Liver (tissue), 9 donors: ENCODE measurements around the gene CCND3. TPM values are rescaled to one million over a fixed set of nuclear protein-coding genes. Genes with fewer than 3 reads are reported as not detected.

Experiments
- DNase-seq: peaks from one replicate; pipeline ENCODE4 v3.0.0-alpha.2; 2017; ENCODE audit warnings: low spot score
- H3K27ac ChIP-seq, 2 donors: one replicate each; pipeline ENCODE4 v1.7.0; 2013; ENCODE audit warnings: inconsistent platforms in 2 of 2, low read length in 2 of 2, control low read depth in 1 of 2, low read depth in 1 of 2, mild to moderate bottlenecking in 1 of 2
- H3K27me3 ChIP-seq, 4 donors: one replicate each; pipeline versions ENCODE4 v1.6.1 to v1.7.0; 2013; ENCODE audit warnings: low read length in 3 of 4, inconsistent platforms in 1 of 4, mild to moderate bottlenecking in 1 of 4, moderate library complexity in 1 of 4; ENCODE audit not compliant: control insufficient read depth in 4 of 4, insufficient read depth in 4 of 4
- H3K36me3 ChIP-seq, 4 donors: one replicate each; pipeline versions ENCODE4 v1.6.1 to v1.7.0; 2013; ENCODE audit warnings: low read length in 3 of 4, mild to moderate bottlenecking in 3 of 4, low read depth in 1 of 4, moderate library complexity in 1 of 4; ENCODE audit not compliant: control insufficient read depth in 4 of 4, insufficient read depth in 3 of 4
- H3K4me1 ChIP-seq, 4 donors: one replicate each; pipeline versions ENCODE4 v1.6.1 to v1.7.0; 2013; ENCODE audit warnings: low read length in 3 of 4, mild to moderate bottlenecking in 3 of 4, moderate library complexity in 1 of 4; ENCODE audit not compliant: control insufficient read depth in 4 of 4, insufficient read depth in 4 of 4
- H3K4me3 ChIP-seq, 3 donors: one replicate each; pipeline versions ENCODE4 v1.6.1 to v1.7.0; 2013; ENCODE audit warnings: low read length in 3 of 3, control low read depth in 1 of 3, low read depth in 1 of 3, mild to moderate bottlenecking in 1 of 3
- H3K9ac ChIP-seq, 2 donors: one replicate each; pipeline ENCODE4 v1.7.0; 2013; ENCODE audit warnings: low read length in 2 of 2, mild to moderate bottlenecking in 2 of 2, moderate library complexity in 2 of 2, control low read depth in 1 of 2, low read depth in 1 of 2
- H3K9me3 ChIP-seq, 4 donors: one replicate each; pipeline versions ENCODE4 v1.6.1 to v1.7.0; 2013; ENCODE audit warnings: low read length in 3 of 4; ENCODE audit not compliant: control insufficient read depth in 4 of 4
- CTCF ChIP-seq: fragments of 150-350 bp; IDR thresholded peaks from 2 replicates; pipeline ENCODE4 v1.5.1; 2017; ENCODE audit warnings: improper control_type of control experiment, low read depth, low read length; ENCODE audit not compliant: missing input control
- EGR1 ChIP-seq, 2 donors: IDR thresholded peaks; 2 replicates each; pipeline ENCODE4 v1.6.1; 2016 to 2018; ENCODE audit warnings: antibody characterized with exemption in 2 of 2, low read depth in 2 of 2
- GABPA ChIP-seq, 2 donors: IDR thresholded peaks in 1 of 2; conservative IDR thresholded peaks in 1 of 2; 2 replicates each; pipeline ENCODE4 v1.6.1; 2016; ENCODE audit warnings: antibody characterized with exemption in 2 of 2, mild to moderate bottlenecking in 1 of 2, moderate library complexity in 1 of 2
- HNF4A ChIP-seq, 2 donors: conservative IDR thresholded peaks; 2 replicates each; pipeline ENCODE4 v1.6.1; 2016; ENCODE audit warnings: antibody characterized with exemption in 2 of 2, mild to moderate bottlenecking in 2 of 2
- HNF4G ChIP-seq: IDR thresholded peaks from 2 replicates; pipeline ENCODE4 v1.6.1; 2016; ENCODE audit warnings: antibody characterized with exemption
- JUND ChIP-seq, 2 donors: IDR thresholded peaks; 2 replicates each; pipeline ENCODE4 v1.6.1; 2016; ENCODE audit warnings: antibody characterized with exemption in 2 of 2
- MAX ChIP-seq: IDR thresholded peaks from 2 replicates; pipeline ENCODE4 v1.6.1; 2016; ENCODE audit warnings: antibody characterized with exemption
- NR2F2 ChIP-seq: IDR thresholded peaks from 2 replicates; pipeline ENCODE4 v1.6.1; 2016; ENCODE audit warnings: antibody characterized with exemption
- REST ChIP-seq: IDR thresholded peaks from 2 replicates; pipeline ENCODE4 v1.6.1; 2016; ENCODE audit warnings: antibody characterized with exemption, mild to moderate bottlenecking
- RXRA ChIP-seq, 2 donors: IDR thresholded peaks; 2 replicates each; pipeline ENCODE4 v1.6.1; 2017 to 2018; ENCODE audit warnings: antibody characterized with exemption in 2 of 2, mild to moderate bottlenecking in 1 of 2
- SP1 ChIP-seq: IDR thresholded peaks from 2 replicates; pipeline ENCODE4 v1.6.1; 2018; ENCODE audit warnings: antibody characterized with exemption, mild to moderate bottlenecking
- TAF1 ChIP-seq: conservative IDR thresholded peaks from 2 replicates; pipeline ENCODE4 v1.6.1; 2016; ENCODE audit warnings: antibody characterized with exemption, mild to moderate bottlenecking
- YY1 ChIP-seq: IDR thresholded peaks from 2 replicates; pipeline ENCODE4 v1.6.1; 2016; ENCODE audit warnings: antibody characterized with exemption, mild to moderate bottlenecking
- ZBTB33 ChIP-seq: IDR thresholded peaks from 2 replicates; pipeline ENCODE4 v1.6.1; 2016; ENCODE audit warnings: antibody characterized with exemption
- WGBS: extraction: QIAGEN DNeasy Blood & Tissue Kit; methylation state at CpG from one replicate; pipeline ENCODE4 v1.1.7; 2013; 5-methylcytosine and 5-hydroxymethylcytosine counted together
- polyA plus RNA-seq, 2 donors: library from polyadenylated mRNA; stranded (reverse) in 1 of 2; unstranded in 1 of 2; fragments of 200-250 nt in 1 of 2; fragments of >200 nt in 1 of 2; fragmentation: Nextera tagmentation in 1 of 2; extraction: Ambion mirVana in 1 of 2; gene quantifications; one replicate each; pipeline versions ENCODE4 v1.2.1 to v1.2.3, GENCODE V29; 2013 to 2015
- total RNA-seq, 2 donors: library from RNA; depleted of rRNA; stranded (reverse); fragments of >200 nt; gene quantifications; one replicate each; pipeline ENCODE4 v1.2.3, GENCODE V29; 2014
- donor health status: healthy.
- donor health status: healthy.
- donor health status: healthy.
- donor health status: healthy.
- donor health status: healthy.

Gene CCND3
- total and polyA plus RNA-seq, 4 donors = 11.6 to 54.3 (median 23.2) TPM

GRCh38 chr6:41938590-41939175 is 2.9 kb downstream of the CCND3 start (continued):
- no peak for TF ChIP-seq CTCF
- TF ChIP-seq MAX = no peak
- no peak for TF ChIP-seq HNF4A (conservative IDR thresholded peaks at IDR 0.05)
- TF ChIP-seq JUND (IDR thresholded peaks at IDR 0.05) = no peak
- no peak for TF ChIP-seq TAF1
- TF ChIP-seq EGR1 (IDR thresholded peaks at IDR 0.05; ENCODE audit: low read depth in 2 of 2) = no peak
- TF ChIP-seq HNF4G = no peak

GRCh38 chr6:41937861-41938574 is 3.6 kb downstream of the CCND3 start:
- no peak for TF ChIP-seq SP1
- no peak for TF ChIP-seq RXRA (IDR thresholded peaks at IDR 0.05)
- no peak for TF ChIP-seq REST
- TF ChIP-seq YY1 = no peak
- TF ChIP-seq GABPA (IDR thresholded peaks at IDR 0.05 in 1 of 2, conservative IDR thresholded peaks at IDR 0.05 in 1 of 2) = no peak
- no peak for TF ChIP-seq ZBTB33
- TF ChIP-seq NR2F2 = no peak
- TF ChIP-seq EGR1 (IDR thresholded peaks at IDR 0.05; ENCODE audit: low read depth in 2 of 2) = no peak
- no peak for TF ChIP-seq HNF4G
- no peak for TF ChIP-seq TAF1
- DNase-seq = peak; percentile 61
- Histone ChIP-seq H3K27ac (peak overlapping the region in 1 of 2 donors; percentile 1), H3K9me3 (no peaks in the 10 kb centered on the region), H3K4me3 (no peak overlapping the region), H3K27me3 (no peaks in the 10 kb centered on the region), H3K4me1 (peaks cover 3 to 34% (median 20%) of the 10 kb centered on the region in 4 donors), H3K9ac (no peak overlapping the region), H3K36me3 (peaks cover 3 to 20% (median 12%) of the 10 kb centered on the region in 4 donors)
- WGBS = 74% methylated on average over 4 of the region's 4 CpGs
